Prostate gland (tissue), 2 donors: ENCODE data around the gene NEUROD4. TPM values are rescaled to one million over a fixed set of nuclear protein-coding genes. Genes with fewer than 3 reads are reported as not detected.

Experiments
- DNase-seq: peaks from one replicate; pipeline ENCODE4 v3.0.0-alpha.2; 2019; ENCODE audit warnings: low spot score
- H3K27ac ChIP-seq, 2 donors: fragments of 200-600 bp; sonication (generic); 2 replicates each; pipeline ENCODE4 v1.5.1; 2017 to 2019
- H3K27me3 ChIP-seq: fragments of 200-600 bp; sonication (generic); replicated peaks from 2 replicates; pipeline ENCODE4 v1.5.1; 2019; ENCODE audit not compliant: insufficient read depth
- H3K36me3 ChIP-seq, 2 donors: fragments of 200-600 bp; sonication (generic); 1 replicate in 1 of 2; 2 replicates in 1 of 2; pipeline versions ENCODE4 v1.5.1 to v1.8.1; 2017 to 2019
- H3K4me1 ChIP-seq: fragments of 200-600 bp; sonication (generic); replicated peaks from 2 replicates; pipeline ENCODE4 v1.5.1; 2019
- H3K4me3 ChIP-seq, 2 donors: fragments of 200-600 bp; sonication (generic); 2 replicates each; pipeline ENCODE4 v1.5.1; 2017 to 2019
- H3K9me3 ChIP-seq: fragments of 200-600 bp; sonication (generic); 2 replicates; pipeline ENCODE4 v1.5.1; 2017
- CTCF ChIP-seq, 4 experiments: fragments of 200-600 bp in 2 of 4; fragments of 450-650 bp in 2 of 4; sonication (generic) in 2 of 4; IDR thresholded peaks; 1 replicate in 3 of 4; 2 replicates in 1 of 4; pipeline ENCODE4 v1.5.1; 2016 to 2019; ENCODE audit warnings: antibody characterized with exemption in 4 of 4, mild to moderate bottlenecking in 2 of 4, moderate library complexity in 2 of 4
- POLR2A ChIP-seq: fragments of 450-650 bp; IDR thresholded peaks from one replicate; pipeline ENCODE4 v1.6.1; 2016; ENCODE audit warnings: antibody characterized with exemption, mild to moderate bottlenecking
- POLR2AphosphoS5 ChIP-seq: sonication (generic); formaldehyde crosslinking; IDR thresholded peaks from one replicate; pipeline ENCODE4 v1.6.1; 2017; ENCODE audit warnings: antibody characterized with exemption
- WGBS: methylation state at CpG from one replicate; pipeline ENCODE4 v1.1.5; 2018; 5-methylcytosine and 5-hydroxymethylcytosine counted together
- intact Hi-C: fragments of 100-400 bp; cut with DNase I; formaldehyde crosslinking; loops from one replicate; pipeline ENCODE4 v1.14.2; 2022
- total RNA-seq, 2 donors: library from RNA; depleted of rRNA; stranded (reverse); fragments of >200 nt; gene quantifications; one replicate each; pipeline ENCODE4 v1.1.0, GENCODE V29; 2016

NEUROD4 gene
- total RNA-seq = under 1 TPM in 1 of 2 donors, not detected in 1; 0.11 TPM

- TF ChIP-seq POLR2A = no peak
- peak; percentile 14 for TF ChIP-seq POLR2AphosphoS5
- no peak for TF ChIP-seq CTCF (IDR thresholded peaks at IDR 0.05)
- no peaks in the 10 kb centered on the region for H3K36me3 ChIP-seq
- H3K9me3 ChIP-seq = no peaks in the 10 kb centered on the region
- DNase-seq = peak; percentile 16
- intact Hi-C loops = no loop called here
- H3K4me3 ChIP-seq = no peak within 1 kb of the TSS
- no peaks in the 10 kb centered on the region for H3K4me1 ChIP-seq
- peaks cover 2% of the 10 kb centered on the region for H3K27me3 ChIP-seq
- no peak within 1 kb of the TSS for H3K27ac ChIP-seq
- 2% methylated on average over 13 of the region's 13 CpGs for WGBS
Measured at GRCh38 chr12:55019784-55020183, at the start of gene NEUROD4. Gene NEUROD4 (plus strand): TSS chr12:55019974. CDS start chr12:55026440, 6,466 bp downstream.

- Histone ChIP-seq H3K9me3 (no peaks in the 10 kb centered on the region), H3K36me3 (no peaks in the 10 kb centered on the region), H3K4me3 (no peak overlapping the region), H3K27me3 (no peaks in the 10 kb centered on the region), H3K27ac (no peak overlapping the region), H3K4me1 (no peaks in the 10 kb centered on the region)
- 83% methylated on average over 3 of the region's 3 CpGs for WGBS
- no peak for DNase-seq
- intact Hi-C loops = no loop called here
- TF ChIP-seq POLR2AphosphoS5 (no peak), CTCF (IDR thresholded peaks at IDR 0.05) (no peak), POLR2A (no peak)
Measured at GRCh38 chr12:54970741-54971140, 49.0 kb upstream of the NEUROD4 start.

- 89% methylated on average over 3 of the region's 3 CpGs for WGBS
Measured at GRCh38 chr12:54973556-54973955, 46.2 kb upstream of the NEUROD4 start.

GRCh38 chr12:54974279-54974678, 45.5 kb upstream of the NEUROD4 start:
- H3K4me1 ChIP-seq = no peaks in the 10 kb centered on the region
- H3K36me3 ChIP-seq = no peaks in the 10 kb centered on the region
- H3K9me3 ChIP-seq = no peaks in the 10 kb centered on the region
- 90% methylated on average over 12 of the region's 12 CpGs for WGBS
- TF ChIP-seq POLR2A (no peak), POLR2AphosphoS5 (no peak), CTCF (IDR thresholded peaks at IDR 0.05) (no peak)
- H3K27me3 ChIP-seq = no peaks in the 10 kb centered on the region
- intact Hi-C loops = no loop called here
- DNase-seq = no peak
- H3K4me3 ChIP-seq = no peak overlapping the region
- no peak overlapping the region for H3K27ac ChIP-seq

More at GRCh38 chr12:54973556-54973955, 46.2 kb upstream of the NEUROD4 start:
- Histone ChIP-seq H3K36me3 (no peaks in the 10 kb centered on the region), H3K4me1 (no peaks in the 10 kb centered on the region), H3K27me3 (no peaks in the 10 kb centered on the region), H3K4me3 (no peak overlapping the region), H3K27ac (no peak overlapping the region), H3K9me3 (no peaks in the 10 kb centered on the region)
- no peak for DNase-seq
- TF ChIP-seq POLR2AphosphoS5 (no peak), CTCF (IDR thresholded peaks at IDR 0.05) (no peak), POLR2A (no peak)
- intact Hi-C loops = no loop called here

- no peak for TF ChIP-seq POLR2A
- no peak for TF ChIP-seq POLR2AphosphoS5
- TF ChIP-seq CTCF (IDR thresholded peaks at IDR 0.05) = no peak
- no peaks in the 10 kb centered on the region for H3K27me3 ChIP-seq
- H3K4me3 ChIP-seq = no peak overlapping the region
- no peak for DNase-seq
- intact Hi-C loops = no loop called here
- WGBS = 73% methylated on average over 2 of the region's 2 CpGs
- H3K27ac ChIP-seq = no peak overlapping the region
- no peaks in the 10 kb centered on the region for H3K36me3 ChIP-seq
- no peaks in the 10 kb centered on the region for H3K9me3 ChIP-seq
- no peaks in the 10 kb centered on the region for H3K4me1 ChIP-seq
Measured at GRCh38 chr12:54975272-54975671, 44.5 kb upstream of the NEUROD4 start.
